GM23338 (cell line): Measurements from ENCODE around the gene CYBC1. TPM values are rescaled to one million over a fixed set of nuclear protein-coding genes. Genes with fewer than 3 reads are reported as not detected.

Source experiments
- ATAC-seq: fragments of 200-7000 bp; cut with Tn5 transposase; 3 replicates; pipeline ENCODE4 v1.9.1; 2020
- DNase-seq: peaks from one replicate; pipeline ENCODE4 v3.0.0-alpha.2; 2015; ENCODE audit warnings: low spot score
- H2AFZ ChIP-seq: fragments of 200-600 bp; sonication (generic); 2 replicates; pipeline ENCODE4 v1.8.0; 2016; ENCODE audit warnings: antibody characterized with exemption, mild to moderate bottlenecking, moderate library complexity
- H3F3A ChIP-seq: fragments of 200-600 bp; sonication (generic); replicated peaks from 2 replicates; pipeline ENCODE4 v1.8.0; 2017; ENCODE audit warnings: antibody characterized with exemption, mixed run types, low read depth
- H3K27ac ChIP-seq: fragments of 200-600 bp; sonication (generic); 2 replicates; pipeline ENCODE4 v1.6.1; 2016; ENCODE audit warnings: low read depth
- H3K27me3 ChIP-seq: fragments of 200-600 bp; sonication (generic); 2 replicates; pipeline ENCODE4 v1.8.0; 2016; ENCODE audit warnings: mild to moderate bottlenecking, mixed run types, moderate library complexity; ENCODE audit not compliant: insufficient read depth
- H3K36me3 ChIP-seq: fragments of 200-600 bp; sonication (generic); 2 replicates; pipeline ENCODE4 v1.8.0; 2016; ENCODE audit warnings: mild to moderate bottlenecking; ENCODE audit not compliant: insufficient read depth
- H3K4me1 ChIP-seq: fragments of 200-600 bp; sonication (generic); 2 replicates; pipeline ENCODE4 v1.8.0; 2016; ENCODE audit warnings: mild to moderate bottlenecking, moderate library complexity; ENCODE audit not compliant: insufficient read depth
- H3K4me2 ChIP-seq: fragments of 200-600 bp; sonication (generic); 2 replicates; pipeline ENCODE4 v1.7.1; 2017; ENCODE audit warnings: mixed run types
- H3K4me3 ChIP-seq: fragments of 200-600 bp; sonication (generic); 2 replicates; pipeline ENCODE4 v1.6.1; 2016; ENCODE audit warnings: mixed run types
- H3K79me2 ChIP-seq: fragments of 200-600 bp; sonication (generic); replicated peaks from 2 replicates; pipeline ENCODE4 v1.8.0; 2017; ENCODE audit warnings: mild to moderate bottlenecking; ENCODE audit not compliant: insufficient read depth
- H3K9me2 ChIP-seq: fragments of 200-600 bp; sonication (generic); 2 replicates; pipeline ENCODE4 v1.8.0; 2017; ENCODE audit not compliant: insufficient read depth
- H4K20me1 ChIP-seq: fragments of 200-600 bp; sonication (generic); replicated peaks from 2 replicates; pipeline ENCODE4 v1.8.0; 2017; ENCODE audit warnings: mild to moderate bottlenecking; ENCODE audit not compliant: insufficient read depth
- H3K27ac Mint-ChIP-seq: 2 replicates; pipeline ENCODE4 v1.8.0; 2020; ENCODE audit warnings: inconsistent platforms, mild to moderate bottlenecking, moderate library complexity, mixed read lengths
- H3K27me3 Mint-ChIP-seq: 3 replicates; pipeline ENCODE4 v1.8.0; 2022; ENCODE audit warnings: low read depth, mild to moderate bottlenecking, moderate library complexity, mixed read lengths, inconsistent platforms; ENCODE audit not compliant: insufficient read depth, poor library complexity
- H3K36me3 Mint-ChIP-seq: 3 replicates; pipeline ENCODE4 v1.8.0; 2021; ENCODE audit warnings: low read depth, mild to moderate bottlenecking, inconsistent platforms, moderate library complexity, mixed read lengths
- H3K4me1 Mint-ChIP-seq: 3 replicates; pipeline ENCODE4 v1.8.0; 2020; ENCODE audit warnings: mild to moderate bottlenecking, inconsistent platforms, mixed read lengths
- H3K4me3 Mint-ChIP-seq: 3 replicates; pipeline ENCODE4 v1.8.0; 2021; ENCODE audit warnings: moderate library complexity, mild to moderate bottlenecking, inconsistent platforms, mixed read lengths
- H3K9me3 Mint-ChIP-seq: 3 replicates; pipeline ENCODE4 v1.8.0; 2020; ENCODE audit warnings: moderate library complexity, mild to moderate bottlenecking, inconsistent platforms, mixed read lengths
- CREB1 ChIP-seq: fragments of 250-450 bp; sonication (Bioruptor Pico); IDR thresholded peaks from 2 replicates; pipeline ENCODE4 v1.5.0; 2020; ENCODE audit warnings: low read depth, mild to moderate bottlenecking, moderate library complexity
- EZH2 ChIP-seq: fragments of 200-600 bp; sonication (generic); IDR thresholded peaks from one replicate; pipeline ENCODE4 v1.8.0; 2017; ENCODE audit warnings: antibody characterized with exemption, mild to moderate bottlenecking, low read depth; ENCODE audit not compliant: unreplicated experiment
- JUNB ChIP-seq: IDR thresholded peaks from one replicate; pipeline ENCODE4 v1.6.1; 2016; ENCODE audit warnings: antibody characterized with exemption; ENCODE audit not compliant: unreplicated experiment
- NANOG ChIP-seq: IDR thresholded peaks from 2 replicates; pipeline ENCODE4 v1.6.1; 2016; ENCODE audit warnings: antibody characterized with exemption, borderline replicate concordance
- POLR2AphosphoS5 ChIP-seq: IDR thresholded peaks from 2 replicates; pipeline ENCODE4 v1.6.1; 2016; ENCODE audit warnings: antibody characterized with exemption, low read depth
- STAT1 ChIP-seq: IDR thresholded peaks from one replicate; pipeline ENCODE4 v1.6.1; 2016; ENCODE audit warnings: antibody characterized with exemption; ENCODE audit not compliant: unreplicated experiment
- ZNF114 ChIP-seq: fragments of 250-450 bp; sonication (Bioruptor Pico); IDR thresholded peaks from 2 replicates; pipeline ENCODE4 v1.5.0; 2020; ENCODE audit warnings: mild to moderate bottlenecking, moderate library complexity
- ZNF462 ChIP-seq: fragments of 250-450 bp; sonication (Bioruptor Pico); IDR thresholded peaks from 2 replicates; pipeline ENCODE4 v1.5.0; 2020; ENCODE audit warnings: mild to moderate bottlenecking, moderate library complexity
- polyA plus RNA-seq: library from polyadenylated mRNA; unstranded; fragments of >200 nt; fragmentation: Nextera tagmentation; extraction: Ambion mirVana; gene quantifications from 2 replicates; pipeline ENCODE4 v1.2.1, GENCODE V29; 2016
- total RNA-seq: library from RNA; depleted of rRNA; stranded (reverse); fragments of >200 nt; shearing (Covaris generic); gene quantifications from 2 replicates; pipeline ENCODE4 v1.2.3, GENCODE V29; 2014

CYBC1 gene
- total and polyA plus RNA-seq, 2 experiments from 2014 or later, result 24.7 to 72.4 TPM

- TF ChIP-seq ZNF462 (no peak), NANOG (no peak), STAT1 (no peak), CREB1 (CRISPR knock-in tag) (no peak), ZNF114 (no peak), JUNB (no peak)
These were observed 16.9 kb downstream of the CYBC1 start (continued) for GRCh38 chr17:82433560-82434215.

- no peaks in the 10 kb centered on the region; the same call in 1 of the 3 replicates for H3K36me3 Mint-ChIP-seq
- H3F3A ChIP-seq, result no peaks in the 10 kb centered on the region
These were observed 18.5 kb downstream of the CYBC1 start for GRCh38 chr17:82432017-82432416.

More at GRCh38 chr17:82432017-82432416, 18.5 kb downstream of the CYBC1 start:
- H2AFZ ChIP-seq, result no peak overlapping the region
- H3K4me3 ChIP-seq, result no peak overlapping the region
- H3K36me3 ChIP-seq, result no peaks in the 10 kb centered on the region
- no peak overlapping the region for H3K27ac ChIP-seq
- Mint-ChIP-seq H3K4me3 (no peak overlapping the region), H3K4me1 (peaks cover 3% of the 10 kb centered on the region; the same call in 1 of the 3 replicates), H3K27ac (no peak overlapping the region), H3K27me3 (peaks cover 14% of the 10 kb centered on the region), H3K9me3 (no peaks in the 10 kb centered on the region)
- DNase-seq (no peak), ATAC-seq (no peak)
- no peak for TF ChIP-seq EZH2
- TF ChIP-seq NANOG, result no peak
- TF ChIP-seq POLR2AphosphoS5, result no peak
- no peaks in the 10 kb centered on the region for H3K9me2 ChIP-seq
- H3K27me3 ChIP-seq, result no peaks in the 10 kb centered on the region
- no peaks in the 10 kb centered on the region for H3K79me2 ChIP-seq
- no peaks in the 10 kb centered on the region for H3K4me1 ChIP-seq
- no peaks in the 10 kb centered on the region; the same call in 1 of the 2 replicates for H4K20me1 ChIP-seq
- no peak overlapping the region for H3K4me2 ChIP-seq
